Prostate gland (tissue), 2 donors: ENCODE data around the gene NUP210L.

Source experiments
- POLR2A ChIP-seq: fragments of 450-650 bp; IDR thresholded peaks from one replicate; pipeline ENCODE4 v1.6.1; 2016; ENCODE audit warnings: antibody characterized with exemption, mild to moderate bottlenecking
- POLR2AphosphoS5 ChIP-seq: sonication (generic); formaldehyde crosslinking; IDR thresholded peaks from one replicate; pipeline ENCODE4 v1.6.1; 2017; ENCODE audit warnings: antibody characterized with exemption
- TF ChIP-seq, protein P1 (sequence below), 4 experiments: fragments of 200-600 bp in 2 of 4; fragments of 450-650 bp in 2 of 4; sonication (generic) in 2 of 4; IDR thresholded peaks; 1 replicate in 3 of 4; 2 replicates in 1 of 4; pipeline ENCODE4 v1.5.1; 2016 to 2019; ENCODE audit warnings: antibody characterized with exemption in 4 of 4, mild to moderate bottlenecking in 2 of 4, moderate library complexity in 2 of 4

DNA sequence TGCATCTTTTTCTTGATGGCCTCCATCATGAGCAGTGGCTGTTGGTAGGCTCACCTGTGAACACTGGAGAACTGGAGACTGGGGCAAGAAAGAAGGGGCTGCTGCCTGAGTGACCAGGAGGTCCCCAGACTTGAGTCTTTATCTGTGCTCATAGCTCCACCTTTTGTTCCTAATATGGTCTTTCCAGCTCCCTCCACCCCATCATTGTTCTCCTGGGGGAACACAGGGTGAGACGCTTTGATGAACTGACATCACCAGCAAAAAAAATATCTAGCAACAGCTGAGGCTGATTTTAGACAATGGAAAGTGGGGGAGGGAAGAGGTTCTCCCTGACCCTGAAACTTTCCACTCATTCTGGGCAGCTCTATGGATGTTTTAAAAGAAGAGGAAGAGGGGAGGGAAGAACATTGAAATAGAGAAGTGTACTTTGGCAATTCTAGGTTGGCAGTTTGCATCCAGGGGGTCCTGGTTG is 37.2 kb upstream of the NUP210L start, which contains the start of gene TPM3:
- TF ChIP-seq, protein P1, sequence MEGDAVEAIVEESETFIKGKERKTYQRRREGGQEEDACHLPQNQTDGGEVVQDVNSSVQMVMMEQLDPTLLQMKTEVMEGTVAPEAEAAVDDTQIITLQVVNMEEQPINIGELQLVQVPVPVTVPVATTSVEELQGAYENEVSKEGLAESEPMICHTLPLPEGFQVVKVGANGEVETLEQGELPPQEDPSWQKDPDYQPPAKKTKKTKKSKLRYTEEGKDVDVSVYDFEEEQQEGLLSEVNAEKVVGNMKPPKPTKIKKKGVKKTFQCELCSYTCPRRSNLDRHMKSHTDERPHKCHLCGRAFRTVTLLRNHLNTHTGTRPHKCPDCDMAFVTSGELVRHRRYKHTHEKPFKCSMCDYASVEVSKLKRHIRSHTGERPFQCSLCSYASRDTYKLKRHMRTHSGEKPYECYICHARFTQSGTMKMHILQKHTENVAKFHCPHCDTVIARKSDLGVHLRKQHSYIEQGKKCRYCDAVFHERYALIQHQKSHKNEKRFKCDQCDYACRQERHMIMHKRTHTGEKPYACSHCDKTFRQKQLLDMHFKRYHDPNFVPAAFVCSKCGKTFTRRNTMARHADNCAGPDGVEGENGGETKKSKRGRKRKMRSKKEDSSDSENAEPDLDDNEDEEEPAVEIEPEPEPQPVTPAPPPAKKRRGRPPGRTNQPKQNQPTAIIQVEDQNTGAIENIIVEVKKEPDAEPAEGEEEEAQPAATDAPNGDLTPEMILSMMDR (IDR thresholded peaks at IDR 0.05): no peak
- TF ChIP-seq POLR2A (no peak), POLR2AphosphoS5 (no peak)
